Measurements from ENCODE around the gene LRRC34. TPM values are rescaled to one million over a fixed set of nuclear protein-coding genes. Genes with fewer than 3 reads are reported as not detected.

The LRRC34 gene
- total RNA-seq, 1 donor from 2014 or later, result 10.1 TPM

DNA sequence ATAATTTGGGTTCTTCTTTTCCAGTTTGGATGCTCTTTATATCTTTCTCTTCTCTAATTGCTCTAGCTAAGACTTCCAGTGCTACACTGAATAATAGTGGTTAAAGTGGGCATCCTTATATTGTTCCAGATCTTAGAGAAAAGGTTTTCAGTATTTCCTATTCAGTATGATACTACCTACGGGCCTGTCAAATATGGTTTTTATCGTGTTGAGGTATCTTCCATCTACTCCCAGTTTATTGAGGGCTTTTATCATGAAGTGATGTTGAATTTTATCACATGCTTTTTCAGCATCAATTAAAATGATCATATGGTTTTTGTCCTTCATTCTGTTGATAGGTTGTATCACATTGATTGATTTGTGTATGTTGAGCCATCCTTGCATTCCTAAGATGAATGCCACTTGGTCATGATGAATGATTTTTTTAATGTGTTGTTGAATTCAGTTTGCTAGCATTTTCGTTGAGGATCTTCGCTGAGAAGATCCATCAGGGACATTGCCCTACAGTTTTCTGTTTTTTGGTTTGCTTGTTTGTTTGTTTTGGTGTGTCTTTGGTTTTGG is 3.0 kb upstream of the LRRC34 start:
- no peak for DNase-seq (ENCODE audit: low read depth, low spot score)
- H3K27me3 Mint-ChIP-seq (ENCODE audit: low read depth), result no peaks in the 10 kb centered on the region
- H3K27ac Mint-ChIP-seq (ENCODE audit: unreplicated experiment), result no peak overlapping the region
- H3K36me3 Mint-ChIP-seq (ENCODE audit: low read depth), result peaks cover 10% of the 10 kb centered on the region
- H3K9me3 Mint-ChIP-seq, result peaks cover 11% of the 10 kb centered on the region
- TF ChIP-seq, protein P1, sequence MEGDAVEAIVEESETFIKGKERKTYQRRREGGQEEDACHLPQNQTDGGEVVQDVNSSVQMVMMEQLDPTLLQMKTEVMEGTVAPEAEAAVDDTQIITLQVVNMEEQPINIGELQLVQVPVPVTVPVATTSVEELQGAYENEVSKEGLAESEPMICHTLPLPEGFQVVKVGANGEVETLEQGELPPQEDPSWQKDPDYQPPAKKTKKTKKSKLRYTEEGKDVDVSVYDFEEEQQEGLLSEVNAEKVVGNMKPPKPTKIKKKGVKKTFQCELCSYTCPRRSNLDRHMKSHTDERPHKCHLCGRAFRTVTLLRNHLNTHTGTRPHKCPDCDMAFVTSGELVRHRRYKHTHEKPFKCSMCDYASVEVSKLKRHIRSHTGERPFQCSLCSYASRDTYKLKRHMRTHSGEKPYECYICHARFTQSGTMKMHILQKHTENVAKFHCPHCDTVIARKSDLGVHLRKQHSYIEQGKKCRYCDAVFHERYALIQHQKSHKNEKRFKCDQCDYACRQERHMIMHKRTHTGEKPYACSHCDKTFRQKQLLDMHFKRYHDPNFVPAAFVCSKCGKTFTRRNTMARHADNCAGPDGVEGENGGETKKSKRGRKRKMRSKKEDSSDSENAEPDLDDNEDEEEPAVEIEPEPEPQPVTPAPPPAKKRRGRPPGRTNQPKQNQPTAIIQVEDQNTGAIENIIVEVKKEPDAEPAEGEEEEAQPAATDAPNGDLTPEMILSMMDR (conservative IDR thresholded peaks at IDR 0.05), result no peak
- H3K4me1 Mint-ChIP-seq, result peaks cover 24% of the 10 kb centered on the region
- no peak overlapping the region for H3K4me3 Mint-ChIP-seq

DNA sequence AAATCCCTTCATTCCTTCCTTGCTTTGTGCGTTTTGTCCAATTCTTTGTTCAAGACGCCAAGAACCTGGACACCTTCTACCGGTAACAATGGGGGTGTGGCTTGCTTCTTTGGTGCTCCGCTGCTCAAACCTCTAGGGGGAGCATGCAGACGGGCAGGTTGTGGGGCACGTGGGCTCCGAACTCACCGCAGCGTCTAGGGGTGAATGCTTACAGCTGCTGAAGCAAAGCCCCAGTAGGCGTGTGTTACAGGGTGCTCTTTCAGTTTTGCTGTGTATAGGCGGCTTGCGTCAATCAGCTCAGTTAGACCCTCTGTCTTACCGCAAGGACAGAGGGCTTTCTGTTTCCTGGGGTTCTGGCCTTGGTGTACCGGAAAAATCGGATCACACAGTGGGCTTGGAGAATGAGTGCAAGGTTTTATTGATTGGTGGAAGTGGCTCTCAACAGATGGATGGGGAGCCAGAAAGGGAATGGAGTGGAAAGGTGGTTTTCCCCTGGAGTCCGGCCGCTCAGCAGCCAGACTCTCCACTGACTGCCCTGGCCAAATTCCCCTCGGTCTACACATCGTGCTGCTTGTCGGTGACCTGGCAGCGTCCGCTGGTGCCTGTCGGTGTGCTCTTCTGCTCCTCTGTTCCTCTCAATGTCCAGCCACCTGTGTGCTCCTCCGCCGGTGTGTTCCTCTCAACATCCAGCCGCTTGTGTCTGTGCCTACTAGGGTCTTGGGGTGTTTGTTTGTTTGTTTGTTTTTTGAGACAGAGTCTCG is 1.2 kb upstream of the LRRC34 start:
- no peaks in the 10 kb centered on the region for H3K27me3 Mint-ChIP-seq (ENCODE audit: low read depth)
- H3K36me3 Mint-ChIP-seq (ENCODE audit: low read depth), result peaks cover 10% of the 10 kb centered on the region
- H3K27ac Mint-ChIP-seq (ENCODE audit: unreplicated experiment), result peak overlapping the region; percentile 39
- peak overlapping the region; percentile 97 for H3K4me3 Mint-ChIP-seq
- TF ChIP-seq, protein P1 (conservative IDR thresholded peaks at IDR 0.05), result peak; percentile 42
- peaks cover 28% of the 10 kb centered on the region for H3K4me1 Mint-ChIP-seq
- DNase-seq (ENCODE audit: low read depth, low spot score), result no peak
- peaks cover 11% of the 10 kb centered on the region for H3K9me3 Mint-ChIP-seq

DNA sequence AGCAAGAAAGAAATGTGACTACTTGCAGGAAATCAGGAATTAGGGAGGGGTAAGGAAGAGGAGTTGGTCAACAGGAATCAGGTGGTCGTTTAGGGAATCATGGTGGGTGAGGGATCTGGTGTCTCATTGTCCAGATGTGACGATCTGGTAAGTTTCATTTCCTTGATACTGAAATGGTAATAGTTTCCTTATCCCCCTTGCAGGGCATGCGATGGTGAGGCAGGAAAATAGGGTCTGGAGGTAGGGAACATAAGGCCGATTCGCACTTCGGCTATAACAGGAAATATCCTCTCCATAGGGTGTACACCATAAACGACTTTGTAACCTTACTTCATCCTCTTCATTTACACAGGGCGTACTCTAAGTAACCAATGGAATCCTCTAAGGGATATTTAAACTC is 574 bp upstream of the LRRC34 start:
- no peak for DNase-seq (ENCODE audit: low read depth, low spot score)
- TF ChIP-seq, protein P1 (conservative IDR thresholded peaks at IDR 0.05), result no peak
- Mint-ChIP-seq H3K4me1 (peaks cover 28% of the 10 kb centered on the region), H3K36me3 (ENCODE audit: low read depth) (peaks cover 11% of the 10 kb centered on the region), H3K27ac (ENCODE audit: unreplicated experiment) (peak overlapping the region; percentile 87), H3K9me3 (peaks cover 11% of the 10 kb centered on the region), H3K4me3 (peak overlapping the region; percentile 97), H3K27me3 (ENCODE audit: low read depth) (no peaks in the 10 kb centered on the region)

DNA sequence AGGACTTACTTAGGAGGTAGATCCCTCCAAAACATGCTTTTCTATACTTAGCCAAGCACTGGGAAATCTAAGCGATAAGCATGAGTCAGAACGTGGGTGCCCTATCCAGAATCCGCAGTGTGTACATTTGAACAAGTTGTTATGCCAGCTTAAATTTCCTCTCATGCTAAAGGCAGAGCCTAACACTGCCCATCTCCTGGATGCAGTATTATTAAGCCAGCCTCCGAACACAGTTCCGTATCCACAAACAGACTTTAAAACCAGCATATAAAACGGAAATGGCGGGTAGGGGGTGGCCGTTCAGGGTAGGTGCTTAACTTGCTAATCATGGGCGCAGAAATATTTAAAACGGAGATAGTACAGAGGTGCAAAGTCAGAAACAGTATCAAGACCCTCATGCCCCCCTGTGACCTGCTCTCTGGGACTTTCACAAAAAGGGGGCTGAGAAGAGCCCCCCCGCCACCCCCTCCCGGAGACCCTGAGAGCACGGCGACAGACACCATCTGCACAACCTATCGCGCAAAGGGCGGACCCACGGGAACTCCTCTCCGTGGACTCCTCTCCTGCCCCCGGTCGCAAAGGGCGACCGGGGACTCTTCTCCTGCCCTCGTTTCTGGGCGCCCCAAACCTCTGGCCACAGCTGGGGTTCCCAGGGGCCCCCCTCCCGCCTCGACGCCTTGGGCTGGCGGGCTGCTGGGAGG is 923 bp downstream of the LRRC34 start:
- peak overlapping the region; percentile 94 for H3K27ac Mint-ChIP-seq (ENCODE audit: unreplicated experiment)
- TF ChIP-seq, protein P1 (conservative IDR thresholded peaks at IDR 0.05), result no peak
- peaks cover 28% of the 10 kb centered on the region for H3K4me1 Mint-ChIP-seq
- H3K27me3 Mint-ChIP-seq (ENCODE audit: low read depth), result no peaks in the 10 kb centered on the region
- H3K36me3 Mint-ChIP-seq (ENCODE audit: low read depth), result peaks cover 13% of the 10 kb centered on the region
- DNase-seq (ENCODE audit: low read depth, low spot score), result no peak
- H3K9me3 Mint-ChIP-seq, result peaks cover 11% of the 10 kb centered on the region
- H3K4me3 Mint-ChIP-seq, result peak overlapping the region; percentile 97

DNA sequence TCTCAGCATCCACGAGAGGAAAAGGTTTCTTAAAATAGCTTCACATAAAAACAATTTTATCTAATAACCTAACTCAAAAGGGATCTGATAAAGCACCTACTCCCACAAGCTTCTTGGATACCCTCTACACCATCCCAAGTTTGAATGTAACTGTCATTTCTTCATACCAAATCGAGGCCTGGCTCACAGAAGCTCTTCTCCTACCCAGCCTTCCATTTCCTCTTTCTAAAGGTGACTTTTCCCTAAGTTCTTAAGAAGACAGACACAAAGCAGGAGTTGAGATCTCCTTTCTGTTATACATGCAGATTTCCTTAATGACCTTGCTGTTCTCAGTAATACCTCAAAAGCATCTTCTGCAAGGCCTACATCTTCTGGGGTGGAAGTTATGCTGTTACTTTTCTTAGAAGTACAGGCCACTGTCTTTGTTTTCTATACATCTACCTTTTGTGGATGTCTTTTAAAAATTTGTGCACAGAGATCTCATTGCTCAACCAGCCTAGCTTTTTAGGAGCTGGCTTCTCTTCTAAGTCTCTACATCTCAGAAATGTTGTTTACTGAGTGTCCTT is 3.4 kb downstream of the LRRC34 start:
- Mint-ChIP-seq H3K27me3 (ENCODE audit: low read depth) (no peaks in the 10 kb centered on the region), H3K27ac (ENCODE audit: unreplicated experiment) (no peak overlapping the region)
- TF ChIP-seq, protein P1 (conservative IDR thresholded peaks at IDR 0.05), result no peak

More for the DNA sequence above, 3.4 kb downstream of the LRRC34 start:
- peaks cover 4% of the 10 kb centered on the region for H3K9me3 Mint-ChIP-seq
- no peak for DNase-seq (ENCODE audit: low read depth, low spot score)
- peaks cover 28% of the 10 kb centered on the region for H3K4me1 Mint-ChIP-seq
- H3K4me3 Mint-ChIP-seq, result peak overlapping the region; percentile 31
- peaks cover 9% of the 10 kb centered on the region for H3K36me3 Mint-ChIP-seq (ENCODE audit: low read depth)

Data from neural crest cell (in vitro differentiated cells).